ENCODE measurements around the gene CLK3.

CLK3 gene

GRCh38 chr15:74610302-74610951 is 5.2 kb upstream of the CLK3 start:
- DNase-seq (ENCODE audit: low read depth) = no peak
- TF ChIP-seq CTCF (IDR thresholded peaks at IDR 0.05; ENCODE audit: low read length, missing control alignments) = no peak
- no peak overlapping the region for H3K4me3 ChIP-seq (replicated peaks; ENCODE audit: low read depth, low read length)

GRCh38 chr15:74611341-74611740 is 4.3 kb upstream of the CLK3 start:
- no peak for DNase-seq (ENCODE audit: low read depth)
- no peak overlapping the region for H3K4me3 ChIP-seq (replicated peaks; ENCODE audit: low read depth, low read length)
- TF ChIP-seq CTCF (IDR thresholded peaks at IDR 0.05; ENCODE audit: low read length, missing control alignments) = no peak

- no peak overlapping the region for H3K4me3 ChIP-seq (replicated peaks; ENCODE audit: low read depth, low read length)
- no peak for DNase-seq (ENCODE audit: low read depth)
- TF ChIP-seq CTCF (IDR thresholded peaks at IDR 0.05; ENCODE audit: low read length, missing control alignments) = no peak
Measured at GRCh38 chr15:74611834-74612233, 3.8 kb upstream of the CLK3 start.

- no peak for TF ChIP-seq CTCF (IDR thresholded peaks at IDR 0.05; ENCODE audit: low read length, missing control alignments)
- no peak for DNase-seq (ENCODE audit: low read depth)
- H3K4me3 ChIP-seq (replicated peaks; ENCODE audit: low read depth, low read length) = no peak overlapping the region
Measured at GRCh38 chr15:74612677-74613076, 3.0 kb upstream of the CLK3 start.

- DNase-seq (ENCODE audit: low read depth) = no peak
- no peak overlapping the region for H3K4me3 ChIP-seq (replicated peaks; ENCODE audit: low read depth, low read length)
- no peak for TF ChIP-seq CTCF (IDR thresholded peaks at IDR 0.05; ENCODE audit: low read length, missing control alignments)
Measured at GRCh38 chr15:74613089-74613952, 2.3 kb upstream of the CLK3 start.

GRCh38 chr15:74613953-74614743 is 1.5 kb upstream of the CLK3 start:
- no peak for DNase-seq (ENCODE audit: low read depth)
- H3K4me3 ChIP-seq (replicated peaks; ENCODE audit: low read depth, low read length) = peak overlapping the region; percentile 99
- TF ChIP-seq CTCF (IDR thresholded peaks at IDR 0.05; ENCODE audit: low read length, missing control alignments) = no peak

Measured in fibroblast of pulmonary artery (primary cell).